ENCODE results near the gene ABI3BP.
"Not testable (repeated sequence)": the region's sequence is repeated elsewhere in the genome, so short reads cannot be mapped to it uniquely, and the experiment has no call there.

The ABI3BP gene

GRCh38 chr3:100981164-100981911, 11.9 kb downstream of the ABI3BP start:
- DNase-seq (ENCODE audit: low read depth in 2 of 2), result no peak

DNA sequence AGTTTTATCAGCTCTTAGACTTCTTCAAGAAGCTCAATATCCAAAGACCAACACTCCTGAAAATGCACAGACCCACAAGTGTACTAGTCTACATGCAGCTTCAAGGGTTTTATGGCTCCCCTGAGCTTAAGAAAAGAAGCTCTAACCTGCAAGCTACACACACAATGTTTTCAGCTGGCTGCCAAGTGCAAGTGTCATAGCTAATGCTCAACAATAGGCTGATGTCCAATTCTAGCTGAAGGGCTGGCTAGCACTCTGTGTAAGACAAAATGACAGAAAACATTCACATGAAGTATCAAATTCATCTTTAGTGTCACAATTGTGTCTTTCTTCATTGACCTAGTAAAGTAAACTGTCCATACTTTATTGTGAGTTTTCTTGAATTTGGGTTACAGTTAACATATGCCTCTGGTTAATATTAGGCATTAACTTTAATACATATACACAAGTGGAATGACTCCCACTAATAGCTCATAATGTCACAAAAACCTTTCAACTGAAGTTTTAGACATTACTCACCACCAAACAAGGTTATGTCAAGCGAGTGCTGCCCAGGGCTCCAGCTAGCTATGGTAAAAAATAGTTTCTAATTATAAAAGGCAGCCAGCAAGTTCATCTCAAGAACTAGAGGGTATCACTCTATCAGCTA, 15.1 kb downstream of the ABI3BP start:
- DNase-seq (ENCODE audit: low read depth in 2 of 2), result no peak

DNA sequence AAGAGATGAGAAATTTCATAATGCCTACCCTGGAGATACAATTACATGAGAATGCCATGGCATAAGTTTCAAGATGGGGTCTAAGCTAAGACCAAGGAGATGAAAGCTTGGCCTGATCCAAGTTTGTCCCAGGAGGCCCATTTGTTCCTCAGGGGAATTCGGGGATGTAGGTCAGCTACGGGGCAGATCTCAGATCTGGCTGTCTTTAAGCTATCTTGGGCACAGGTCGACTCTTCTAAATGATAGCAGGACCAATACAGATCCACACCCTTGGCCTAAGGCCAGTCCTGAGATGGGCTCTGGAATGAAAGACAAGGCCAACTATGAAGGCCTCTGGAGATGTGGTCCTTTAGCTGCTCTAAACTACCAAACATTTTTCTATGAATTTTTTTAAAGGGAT, 16.6 kb downstream of the ABI3BP start:
- no peak for DNase-seq (ENCODE audit: low read depth in 2 of 2)

DNA sequence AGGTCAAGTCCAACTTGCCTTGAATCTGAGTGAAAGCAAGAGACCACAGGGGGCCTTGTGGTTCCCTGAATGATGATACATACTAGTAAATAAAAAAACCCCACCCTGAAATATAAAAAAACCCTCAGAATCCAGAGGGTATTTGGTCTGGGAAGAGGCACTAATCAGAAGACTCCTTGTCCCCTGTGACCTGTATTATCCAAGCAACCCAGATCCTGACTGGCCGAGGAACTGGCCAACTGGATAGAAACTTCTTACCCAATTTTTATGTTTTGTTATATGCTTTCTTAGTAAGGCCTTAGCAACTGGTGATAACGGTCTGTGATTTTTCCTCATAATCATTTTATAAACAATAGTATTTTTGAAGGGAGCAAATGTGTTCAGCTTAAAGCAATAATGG, 17.5 kb downstream of the ABI3BP start:
- DNase-seq (ENCODE audit: low read depth in 2 of 2), result no peak

GRCh38 chr3:100973594-100973993, 19.6 kb downstream of the ABI3BP start:
- no peak for DNase-seq (ENCODE audit: low read depth in 2 of 2)

GRCh38 chr3:100972867-100973266, 20.4 kb downstream of the ABI3BP start:
- DNase-seq (ENCODE audit: low read depth in 2 of 2), result no peak

DNA sequence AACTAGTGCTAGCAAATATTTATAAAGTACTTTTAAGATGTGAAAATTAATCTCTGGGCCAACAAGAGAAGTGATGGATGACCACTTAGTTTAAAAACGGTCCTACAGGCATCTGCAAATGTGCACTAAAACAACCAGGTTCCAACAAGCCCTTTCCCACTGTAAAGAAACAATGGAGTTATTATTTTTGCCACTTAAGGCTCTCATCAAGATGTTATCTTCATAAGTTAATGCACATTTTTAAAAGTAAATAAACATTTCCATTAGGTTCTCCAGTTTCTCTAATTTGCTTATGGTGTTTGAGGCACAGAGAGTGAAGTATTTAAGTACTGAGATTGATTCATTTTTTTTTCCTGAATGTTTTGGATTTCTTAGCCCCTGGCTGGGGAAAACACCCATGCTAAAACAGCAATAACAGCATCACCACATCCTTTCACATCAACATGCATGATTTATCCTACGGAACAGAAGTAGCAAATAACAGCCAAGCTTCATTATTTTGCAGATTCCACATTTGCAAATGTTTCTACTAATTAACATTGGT, 20.8 kb downstream of the ABI3BP start:
- DNase-seq (ENCODE audit: low read depth in 2 of 2), result no peak

DNA sequence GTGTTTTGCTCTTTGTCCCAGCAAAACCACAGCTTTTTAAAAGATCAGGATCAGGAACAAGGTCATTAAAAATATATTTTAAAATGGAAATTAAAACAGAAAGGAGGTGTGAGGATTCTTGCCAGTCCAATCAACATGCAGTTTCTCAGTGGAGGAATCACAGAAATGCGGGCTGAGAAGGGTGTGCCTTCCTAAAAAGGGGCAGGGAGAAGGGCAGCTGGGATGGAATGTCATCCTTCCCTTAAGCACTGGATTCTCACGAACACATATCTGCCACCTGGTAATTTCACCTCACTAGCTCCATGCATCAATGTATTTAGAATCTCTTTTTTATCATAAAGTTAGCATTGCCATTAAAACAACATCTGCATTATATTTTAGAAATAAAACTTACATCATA, 21.4 kb downstream of the ABI3BP start:
- DNase-seq (ENCODE audit: low read depth in 2 of 2), result no peak

DNA sequence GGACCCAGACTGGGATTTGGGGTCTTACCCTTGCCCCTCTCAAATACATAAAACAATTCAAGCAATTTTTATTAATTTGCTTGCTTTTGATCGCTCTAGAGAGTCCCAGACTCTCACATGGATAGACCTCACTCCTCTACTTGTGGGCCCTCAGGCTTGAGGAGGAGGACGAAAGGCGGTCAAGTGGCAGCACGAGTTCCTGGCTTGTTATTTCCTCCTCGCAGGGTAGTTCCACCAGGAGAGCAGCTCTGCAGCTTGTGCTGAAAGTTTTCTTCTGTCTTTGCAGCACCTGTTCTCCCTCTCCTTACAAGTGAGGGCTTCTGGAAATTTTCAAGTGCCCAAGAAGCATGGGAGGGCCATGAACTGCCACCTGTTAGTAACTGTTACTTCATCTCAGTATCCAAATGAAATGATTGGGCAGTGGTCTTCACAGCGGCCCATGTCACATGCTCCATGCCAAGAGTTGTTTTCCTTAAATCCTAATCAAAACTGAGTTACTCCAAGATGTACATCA, 22.7 kb downstream of the ABI3BP start:
- no peak for DNase-seq (ENCODE audit: low read depth in 2 of 2)

GRCh38 chr3:100968932-100969906, 24.0 kb downstream of the ABI3BP start:
- DNase-seq (ENCODE audit: low read depth in 2 of 2), result no peak

- DNase-seq (ENCODE audit: low read depth in 2 of 2), result no peak
These were observed 26.4 kb downstream of the ABI3BP start for GRCh38 chr3:100966807-100967206.

DNA sequence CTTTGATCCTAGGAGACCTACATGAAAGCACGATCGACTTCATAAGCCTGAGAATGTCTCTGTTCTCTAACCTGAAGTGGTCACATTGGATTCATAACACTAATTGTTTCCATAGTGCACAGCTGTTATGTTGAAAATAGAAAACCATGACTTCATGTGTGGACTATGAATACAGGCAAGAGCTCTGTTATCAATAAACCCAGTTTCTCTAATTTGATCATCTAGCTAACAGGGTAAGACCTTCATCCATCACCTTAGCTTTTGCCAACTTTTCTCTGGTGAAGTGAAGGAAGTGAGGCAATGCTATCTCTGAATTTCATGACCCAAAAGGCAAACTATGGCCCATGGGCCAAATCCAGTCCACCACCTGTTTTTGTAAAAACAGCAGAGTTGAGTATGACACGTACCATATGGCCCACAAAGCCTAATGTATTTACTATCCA, 27.2 kb downstream of the ABI3BP start:
- no peak for DNase-seq (ENCODE audit: low read depth in 2 of 2)

DNA sequence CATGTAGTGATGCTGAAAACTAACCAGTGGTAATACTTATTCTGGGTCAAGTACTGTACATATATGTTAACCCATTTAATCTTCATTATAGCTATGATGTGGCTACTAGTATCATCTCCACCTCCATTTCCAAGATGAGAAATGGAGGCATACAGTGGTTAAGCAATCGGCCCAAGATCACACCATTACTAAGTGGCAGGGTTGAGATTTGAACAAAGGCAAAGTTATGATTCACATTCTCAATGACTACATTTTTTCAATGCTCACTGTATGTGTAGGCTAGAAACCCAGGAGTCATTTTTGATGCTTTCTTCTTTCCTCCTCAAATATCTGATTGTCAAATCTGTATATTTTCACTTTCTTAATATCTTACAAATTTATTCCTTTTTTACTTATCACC, 30.2 kb downstream of the ABI3BP start:
- DNase-seq (ENCODE audit: low read depth in 2 of 2), result no peak

- DNase-seq (ENCODE audit: low read depth in 2 of 2), result no peak
These were observed 35.8 kb downstream of the ABI3BP start for GRCh38 chr3:100957261-100957986.

DNA sequence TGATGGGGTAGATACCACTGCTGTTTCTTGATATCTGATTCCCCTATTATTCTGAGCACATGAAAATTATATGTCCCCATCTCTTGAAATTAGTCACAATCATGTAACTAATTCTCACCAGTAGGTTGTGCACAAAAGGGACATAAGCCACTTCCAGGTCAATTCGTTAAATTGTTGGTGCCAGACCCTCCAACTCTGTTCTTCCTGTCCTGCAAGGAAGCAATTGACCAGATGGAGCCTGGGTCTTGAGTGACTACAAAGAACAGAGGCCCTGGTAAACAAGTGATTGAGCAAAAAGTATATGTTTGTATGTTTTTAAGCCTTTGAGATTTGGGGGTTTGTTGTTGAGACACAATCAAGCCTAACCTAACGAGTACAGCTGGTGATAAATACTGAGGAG, 36.9 kb downstream of the ABI3BP start:
- DNase-seq (ENCODE audit: low read depth in 2 of 2), result no peak

- no peak for DNase-seq (ENCODE audit: low read depth in 2 of 2)
These were observed 38.2 kb downstream of the ABI3BP start for GRCh38 chr3:100954990-100955389.

DNA sequence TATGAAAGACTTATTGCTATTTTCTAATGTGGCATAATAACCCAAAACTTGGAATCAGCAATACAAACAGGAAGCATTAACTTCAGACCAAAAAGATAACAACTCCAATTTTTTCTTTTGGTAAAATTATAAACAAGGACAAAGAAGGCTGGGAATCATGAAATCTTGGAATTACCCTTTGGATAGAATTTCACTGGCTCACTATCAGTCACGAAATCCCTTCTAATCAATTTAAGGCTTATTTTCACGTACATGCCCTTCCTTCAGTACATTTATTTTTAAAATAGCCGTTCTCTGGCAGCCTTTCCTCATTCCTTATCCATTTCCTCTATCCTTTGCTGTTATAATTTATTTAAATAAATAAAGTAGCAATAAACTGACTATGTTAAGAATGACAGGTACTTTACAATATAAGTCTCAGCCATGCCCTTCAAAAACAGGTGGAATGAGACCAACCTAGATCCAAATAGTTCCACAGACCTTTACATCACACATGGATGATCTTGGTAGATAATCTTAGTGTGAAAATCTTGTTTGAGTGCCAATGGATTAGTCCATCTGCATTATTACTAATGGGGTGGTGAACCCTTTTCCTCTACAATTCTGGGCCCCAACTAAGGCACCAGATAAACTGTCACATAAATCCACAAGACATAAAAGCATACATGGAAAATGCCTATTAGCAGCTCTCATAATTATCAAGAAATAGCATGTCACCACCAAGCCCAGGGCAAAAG, 38.9 kb downstream of the ABI3BP start:
- no peak for DNase-seq (ENCODE audit: low read depth in 2 of 2)

- no peak for DNase-seq (ENCODE audit: low read depth in 2 of 2)
These were observed 40.1 kb downstream of the ABI3BP start for GRCh38 chr3:100953103-100953502.

DNA sequence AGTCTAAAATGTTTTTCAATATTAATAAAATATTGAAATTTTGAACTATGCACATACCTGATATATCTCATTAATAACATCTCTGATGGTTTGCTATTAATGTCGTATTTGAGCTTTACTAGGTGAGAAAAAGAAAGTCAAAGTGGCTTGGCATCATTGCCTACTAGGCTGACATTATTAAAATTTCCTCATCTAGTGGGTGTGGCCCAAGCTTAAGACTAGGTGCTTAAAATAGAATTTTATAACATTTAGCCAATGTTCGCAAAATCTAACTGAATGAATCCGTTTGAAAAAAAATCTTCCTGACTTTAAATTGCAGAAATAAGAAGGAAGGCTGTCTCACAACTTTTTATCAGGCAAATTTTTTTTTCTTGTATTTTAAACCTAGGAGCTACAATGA, 46.1 kb downstream of the ABI3BP start:
- DNase-seq (ENCODE audit: low read depth in 2 of 2), result no peak

DNA sequence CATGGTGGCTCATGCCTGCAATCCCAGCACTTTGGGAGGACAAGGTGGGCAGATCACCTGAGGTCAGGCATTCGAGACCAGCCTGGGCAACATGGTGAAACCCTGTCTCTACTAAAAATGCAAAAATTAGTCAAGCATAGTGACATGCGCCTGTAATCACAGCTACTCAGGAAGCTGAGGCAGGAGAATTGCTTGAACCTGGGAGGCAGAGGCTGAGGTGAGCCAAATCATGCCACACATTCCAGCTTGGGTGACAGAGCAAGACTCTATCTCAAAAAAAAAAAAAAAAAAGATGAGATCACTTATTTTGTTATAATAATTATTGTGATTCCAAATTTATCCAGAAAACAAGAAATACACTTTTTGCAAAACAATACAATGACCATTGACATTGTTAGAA, 47.1 kb downstream of the ABI3BP start:
- DNase-seq (ENCODE audit: low read depth in 2 of 2), result not testable (repeated sequence)
